B cell (primary cell): ENCODE results near the gene ITPK1. TPM values are rescaled to one million over a fixed set of nuclear protein-coding genes. Genes with fewer than 3 reads are reported as not detected.

Experiments
- ATAC-seq: fragments of 200-7000 bp; cut with Tn5 transposase; one replicate; pipeline ENCODE4 v1.10.0; 2021; ENCODE audit warnings: low read depth, mild to moderate bottlenecking, moderate number of reproducible peaks, moderate library complexity
- CTCF ChIA-PET: fragments of 350-600 bp; sonication (Branson Sonifier 250); formaldehyde crosslinking; loops from one replicate; lab custom pipeline; 2021; ENCODE audit warnings: antibody characterized with exemption, inconsistent platforms; lab: Charles Lee
- POLR2A ChIA-PET: fragments of 350-600 bp; sonication (Branson Sonifier 250); formaldehyde crosslinking; loops from one replicate; lab custom pipeline; 2021; ENCODE audit warnings: antibody characterized with exemption; lab: Charles Lee
- DNase-seq: peaks from one replicate; pipeline ENCODE4 v3.0.0; 2013
- H2AFZ ChIP-seq: 2 replicates; pipeline ENCODE4 v1.6.1; 2012; ENCODE audit warnings: mild to moderate bottlenecking, low read depth, low read length; ENCODE audit not compliant: insufficient read depth, poor library complexity, severe bottlenecking
- H3K27ac ChIP-seq, 2 donors: 1 replicate in 1 of 2; 2 replicates in 1 of 2; pipeline ENCODE4 v1.5.1; 2012 to 2013; ENCODE audit warnings: low read length in 2 of 2, mild to moderate bottlenecking in 2 of 2, moderate library complexity in 1 of 2
- H3K27me3 ChIP-seq, 4 experiments: fragments of 200-600 bp in 1 of 4; sonication (generic) in 1 of 4; replicated peaks in 1 of 4; 1 replicate in 2 of 4; 2 replicates in 2 of 4; pipeline versions ENCODE4 v1.6.1 to v1.7.0; 2013 to 2016; ENCODE audit warnings: low read length in 3 of 4, mild to moderate bottlenecking in 2 of 4, mixed read lengths in 1 of 4, moderate library complexity in 1 of 4; ENCODE audit not compliant: insufficient read depth in 4 of 4, control insufficient read depth in 3 of 4; ENCODE audit errors: control extremely low read depth in 1 of 4
- H3K36me3 ChIP-seq, 2 experiments: replicated peaks in 1 of 2; 1 replicate in 1 of 2; 2 replicates in 1 of 2; pipeline versions ENCODE4 v1.6.1 to v1.7.1; 2013; ENCODE audit warnings: low read length in 1 of 2; ENCODE audit not compliant: insufficient read depth in 2 of 2, control insufficient read depth in 1 of 2; ENCODE audit errors: control extremely low read depth in 1 of 2, extremely low read depth in 1 of 2
- H3K4me1 ChIP-seq, 2 donors: fragments of 200-600 bp in 1 of 2; sonication (generic) in 1 of 2; 1 replicate in 1 of 2; 2 replicates in 1 of 2; pipeline versions ENCODE4 v1.5.1 to v1.6.1; 2013 to 2017; ENCODE audit warnings: low read length in 2 of 2; ENCODE audit not compliant: control insufficient read depth in 2 of 2, insufficient read depth in 2 of 2
- H3K4me2 ChIP-seq: replicated peaks from 2 replicates; pipeline ENCODE3; 2012; ENCODE audit warnings: mild to moderate bottlenecking, low read depth, low read length; ENCODE audit not compliant: poor library complexity, severe bottlenecking
- H3K4me3 ChIP-seq, 5 experiments: fragments of 200-600 bp in 1 of 5; sonication (generic) in 1 of 5; 1 replicate in 3 of 5; 2 replicates in 2 of 5; pipeline versions ENCODE4 v1.5.1 to v1.7.0; 2011 to 2016; ENCODE audit warnings: low read length in 4 of 5, mild to moderate bottlenecking in 4 of 5, low read depth in 2 of 5, control low read depth in 1 of 5, moderate library complexity in 1 of 5; ENCODE audit not compliant: insufficient read depth in 1 of 5; ENCODE audit errors: control extremely low read depth in 1 of 5, extremely low read depth in 1 of 5
- H3K79me2 ChIP-seq: fragments of 200-600 bp; sonication (generic); one replicate; pipeline ENCODE4 v1.6.0; 2016; ENCODE audit warnings: low read length; ENCODE audit not compliant: control insufficient read depth, insufficient read depth
- H3K9ac ChIP-seq: fragments of 200-600 bp; sonication (generic); 2 replicates; pipeline ENCODE4 v1.6.1; 2017; ENCODE audit warnings: mild to moderate bottlenecking, low read length, moderate library complexity
- H3K9me3 ChIP-seq, 3 donors: one replicate each; pipeline versions ENCODE4 v1.6.1 to v1.7.1; 2013; ENCODE audit warnings: low read length in 2 of 3; ENCODE audit not compliant: control insufficient read depth in 2 of 3, insufficient read depth in 1 of 3; ENCODE audit errors: control extremely low read depth in 1 of 3
- H4K20me1 ChIP-seq: 2 replicates; pipeline ENCODE4 v1.6.0; 2012; ENCODE audit warnings: mild to moderate bottlenecking, low read length; ENCODE audit not compliant: insufficient read depth, control insufficient read depth, poor library complexity, severe bottlenecking
- H3K27ac Mint-ChIP-seq: one replicate; pipeline ENCODE4 v1.8.0; 2021; ENCODE audit warnings: mixed read lengths
- H3K27me3 Mint-ChIP-seq: one replicate; pipeline ENCODE4 v1.8.0; 2021; ENCODE audit warnings: mixed read lengths
- H3K4me1 Mint-ChIP-seq: one replicate; pipeline ENCODE4 v1.8.0; 2021; ENCODE audit warnings: mixed read lengths
- H3K4me3 Mint-ChIP-seq: one replicate; pipeline ENCODE4 v1.8.0; 2021; ENCODE audit warnings: mixed read lengths
- H3K9me3 Mint-ChIP-seq: one replicate; pipeline ENCODE4 v1.8.0; 2022; ENCODE audit warnings: mixed read lengths; ENCODE audit not compliant: insufficient read depth
- EZH2 ChIP-seq: IDR thresholded peaks from 2 replicates; pipeline ENCODE4 v1.6.1; 2012; ENCODE audit warnings: borderline replicate concordance, low read depth, mild to moderate bottlenecking, moderate library complexity, low read length; ENCODE audit not compliant: insufficient read depth, poor library complexity, severe bottlenecking
- WGBS: methylation state at CpG from one replicate; pipeline ENCODE4 v1.1.5; 2013; ENCODE audit warnings: missing lambda C conversion rate; ENCODE audit not compliant: insufficient coverage; 5-methylcytosine and 5-hydroxymethylcytosine counted together
- intact Hi-C: fragments of 100-400 bp; cut with micrococcal nuclease; formaldehyde crosslinking; loops from one replicate; pipeline ENCODE4 v1.10.0; 2022
- polyA plus RNA-seq: library from polyadenylated mRNA; depleted of rRNA; stranded (reverse); fragments of >200 nt; gene quantifications from 2 replicates; pipeline ENCODE4 v1.2.3, GENCODE V29; 2012
- total RNA-seq, 2 donors: library from RNA; stranded (reverse); fragments of 120-200 nt in 1 of 2; gene quantifications; 1 replicate in 1 of 2; 2 replicates in 1 of 2; pipeline versions ENCODE4 v1.2.3 to v1.2.4, GENCODE V29; 2013 to 2022
- TF ChIP-seq, protein P1 (sequence below): fragments of 200-600 bp; IDR thresholded peaks from one replicate; pipeline ENCODE4 v1.8.0; 2022; ENCODE audit warnings: antibody characterized with exemption, mild to moderate bottlenecking

The ITPK1 gene
- total and polyA plus RNA-seq, 2 donors (not counting 1 experiment from before 2014, with no cell fraction given): 46.0 to 46.9 TPM

DNA sequence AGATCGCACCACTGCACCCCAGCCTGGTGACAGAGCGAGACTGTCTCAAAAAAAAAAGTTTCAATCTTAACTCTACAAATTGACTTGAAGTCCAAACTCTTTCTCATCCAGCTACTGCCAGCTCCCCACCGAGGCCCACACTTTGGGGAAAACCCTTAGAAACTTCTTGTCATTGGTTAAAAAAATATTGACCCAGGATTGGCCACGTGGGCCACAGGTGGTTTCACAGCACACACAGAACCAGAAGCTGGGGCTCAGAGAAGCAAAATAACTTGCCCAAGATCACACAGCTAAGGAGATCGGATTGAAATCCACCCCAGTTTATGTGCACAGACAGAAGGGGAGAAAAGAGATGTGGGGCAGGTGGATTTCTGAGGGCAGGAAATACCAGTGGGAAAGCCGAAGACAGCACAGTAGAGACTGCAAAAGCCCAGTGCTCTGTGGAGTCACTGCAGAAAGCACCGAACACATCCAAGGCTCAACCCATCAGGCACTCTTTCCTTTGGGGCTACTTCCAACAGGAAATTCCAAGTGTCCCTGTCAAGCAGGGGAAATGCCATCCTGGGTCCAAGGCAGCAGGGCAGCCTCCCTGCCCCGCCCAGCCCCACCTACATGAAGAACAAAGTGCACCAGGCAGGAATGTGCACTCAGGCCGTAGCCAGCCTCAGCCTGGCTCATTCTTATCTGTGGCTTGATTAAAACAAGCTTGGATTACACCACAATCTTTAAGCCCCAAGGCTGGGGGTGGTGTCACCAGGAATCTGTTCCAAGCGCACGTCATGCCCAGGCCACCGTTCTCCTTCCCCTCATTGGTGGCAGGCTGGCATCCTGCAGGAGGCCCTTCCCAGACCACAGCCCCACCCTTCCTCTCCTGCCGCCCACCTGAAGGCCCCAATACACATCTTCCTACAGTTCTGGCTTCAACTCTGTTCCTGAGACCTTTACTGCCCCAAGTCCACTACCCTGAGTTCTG is 72.5 kb downstream of the ITPK1 start:
- peaks cover 27% of the 10 kb centered on the region for H3K79me2 ChIP-seq
- POLR2A ChIA-PET: no interaction called here
- no peaks in the 10 kb centered on the region for H3K27me3 Mint-ChIP-seq
- no peaks in the 10 kb centered on the region for H3K9me3 Mint-ChIP-seq
- H4K20me1 ChIP-seq: no peaks in the 10 kb centered on the region
- no peaks in the 10 kb centered on the region for H3K27me3 ChIP-seq
- no peak overlapping the region for H3K4me3 ChIP-seq
- 87% methylated on average over 10 of the region's 13 CpGs for WGBS
- no peaks in the 10 kb centered on the region for H3K9me3 ChIP-seq
- DNase-seq (no peak), ATAC-seq (no peak)
- H3K4me3 Mint-ChIP-seq: peak overlapping the region; percentile 11
- intact Hi-C loops: no loop called here
- TF ChIP-seq, protein P1, sequence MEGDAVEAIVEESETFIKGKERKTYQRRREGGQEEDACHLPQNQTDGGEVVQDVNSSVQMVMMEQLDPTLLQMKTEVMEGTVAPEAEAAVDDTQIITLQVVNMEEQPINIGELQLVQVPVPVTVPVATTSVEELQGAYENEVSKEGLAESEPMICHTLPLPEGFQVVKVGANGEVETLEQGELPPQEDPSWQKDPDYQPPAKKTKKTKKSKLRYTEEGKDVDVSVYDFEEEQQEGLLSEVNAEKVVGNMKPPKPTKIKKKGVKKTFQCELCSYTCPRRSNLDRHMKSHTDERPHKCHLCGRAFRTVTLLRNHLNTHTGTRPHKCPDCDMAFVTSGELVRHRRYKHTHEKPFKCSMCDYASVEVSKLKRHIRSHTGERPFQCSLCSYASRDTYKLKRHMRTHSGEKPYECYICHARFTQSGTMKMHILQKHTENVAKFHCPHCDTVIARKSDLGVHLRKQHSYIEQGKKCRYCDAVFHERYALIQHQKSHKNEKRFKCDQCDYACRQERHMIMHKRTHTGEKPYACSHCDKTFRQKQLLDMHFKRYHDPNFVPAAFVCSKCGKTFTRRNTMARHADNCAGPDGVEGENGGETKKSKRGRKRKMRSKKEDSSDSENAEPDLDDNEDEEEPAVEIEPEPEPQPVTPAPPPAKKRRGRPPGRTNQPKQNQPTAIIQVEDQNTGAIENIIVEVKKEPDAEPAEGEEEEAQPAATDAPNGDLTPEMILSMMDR: no peak
- TF ChIP-seq EZH2: no peak
- peaks cover 73% of the 10 kb centered on the region for H3K4me1 Mint-ChIP-seq
- CTCF ChIA-PET: interaction anchor here (1.9 kb wide), 1 partner anchor 11 kb away, joined by 4 read pairs; no protein-coding TSS in a partner anchor
- no peak overlapping the region for H2AFZ ChIP-seq
- H3K36me3 ChIP-seq: no peaks in the 10 kb centered on the region
- H3K27ac Mint-ChIP-seq: peak overlapping the region; percentile 81
- H3K27ac ChIP-seq: peak overlapping the region in 1 of 2 donors; percentile 65
- no peak overlapping the region for H3K9ac ChIP-seq
- H3K4me1 ChIP-seq: peaks cover 53 to 76% of the 10 kb centered on the region in 2 donors
- H3K4me2 ChIP-seq: no peak overlapping the region

DNA sequence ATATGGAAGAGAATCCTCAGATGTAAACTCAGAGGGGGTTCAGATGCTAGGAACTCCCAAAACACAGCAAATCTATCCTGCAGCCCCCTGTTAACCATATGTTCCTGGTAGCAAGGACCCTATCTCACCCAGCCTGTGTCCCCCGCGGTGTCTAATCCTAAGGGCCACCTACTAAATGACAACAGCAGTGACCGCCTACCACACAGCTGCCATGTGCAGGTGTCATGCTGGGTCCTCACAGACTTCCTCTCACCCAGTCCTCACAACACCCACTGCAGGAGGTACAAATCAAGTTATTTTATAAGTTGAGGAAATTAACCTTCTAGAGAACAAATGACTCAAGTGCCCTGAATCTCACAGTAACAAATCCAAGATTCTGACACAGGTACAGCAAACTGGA is 73.9 kb downstream of the ITPK1 start:
- Histone ChIP-seq H3K4me3 (no peak overlapping the region), H4K20me1 (no peaks in the 10 kb centered on the region), H3K4me2 (peak overlapping the region; percentile 23), H3K9ac (no peak overlapping the region), H2AFZ (no peak overlapping the region), H3K27ac (peak overlapping the region in 1 of 2 donors; percentile 58), H3K79me2 (peaks cover 13% of the 10 kb centered on the region), H3K9me3 (no peaks in the 10 kb centered on the region), H3K4me1 (peaks cover 53 to 78% of the 10 kb centered on the region in 2 donors), H3K27me3 (no peaks in the 10 kb centered on the region), H3K36me3 (no peaks in the 10 kb centered on the region)
- no peaks in the 10 kb centered on the region for H3K27me3 Mint-ChIP-seq
- H3K4me1 Mint-ChIP-seq: peaks cover 79% of the 10 kb centered on the region
- no peak for DNase-seq
- no peak for ATAC-seq
- WGBS: 96% methylated on average over 3 of the region's 3 CpGs
- intact Hi-C loops: no loop called here
- ChIA-PET CTCF (interaction anchor here (1.3 kb wide), 1 partner anchor 9 kb away, joined by 6 read pairs; no protein-coding TSS in a partner anchor), POLR2A (no interaction called here)
- H3K4me3 Mint-ChIP-seq: peak overlapping the region; percentile 19
- no peaks in the 10 kb centered on the region for H3K9me3 Mint-ChIP-seq
- H3K27ac Mint-ChIP-seq: peak overlapping the region; percentile 47
- TF ChIP-seq, protein P1: no peak
- TF ChIP-seq EZH2: no peak
